Amniotic stem cell (primary cell): ENCODE data around the gene TVP23C.
"Not testable (repeated sequence)": the region's sequence is repeated elsewhere in the genome, so short reads cannot be mapped to it uniquely, and the experiment has no call there.

Experiments
- DNase-seq: peaks from one replicate; lab custom pipeline; 2025; lab: John Stamatoyannopoulos, UW

TVP23C gene

DNA sequence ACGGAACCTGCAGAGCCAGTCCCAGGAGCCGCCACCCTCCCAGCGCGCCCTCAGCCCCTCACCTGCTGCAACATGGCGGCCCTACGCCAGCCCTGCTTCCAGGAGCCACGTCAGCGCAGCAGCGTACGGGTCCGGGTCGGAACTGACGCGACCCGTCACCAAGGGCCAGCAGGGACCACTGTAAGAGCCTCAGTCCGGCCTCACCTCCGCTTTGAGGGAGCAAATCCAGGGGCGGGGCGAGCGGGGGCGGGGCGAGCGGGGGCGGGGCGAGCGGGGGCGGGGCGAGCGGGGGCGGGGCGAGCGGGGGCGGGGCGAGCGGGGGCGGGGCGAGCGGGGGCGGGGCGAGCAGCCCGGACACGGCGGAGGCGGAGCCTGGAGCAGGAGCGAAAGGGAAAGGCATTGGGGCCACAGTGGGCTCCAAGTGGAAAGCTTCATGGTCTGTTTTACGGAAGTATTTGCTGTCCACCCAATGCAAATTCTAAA lies at the start of gene TVP23C:
TVP23C (minus strand) TSS at position 109 of the 483 bp plus-strand sequence; CDS start at position 74, 35 bp downstream.
- DNase-seq: not testable (repeated sequence)

DNA sequence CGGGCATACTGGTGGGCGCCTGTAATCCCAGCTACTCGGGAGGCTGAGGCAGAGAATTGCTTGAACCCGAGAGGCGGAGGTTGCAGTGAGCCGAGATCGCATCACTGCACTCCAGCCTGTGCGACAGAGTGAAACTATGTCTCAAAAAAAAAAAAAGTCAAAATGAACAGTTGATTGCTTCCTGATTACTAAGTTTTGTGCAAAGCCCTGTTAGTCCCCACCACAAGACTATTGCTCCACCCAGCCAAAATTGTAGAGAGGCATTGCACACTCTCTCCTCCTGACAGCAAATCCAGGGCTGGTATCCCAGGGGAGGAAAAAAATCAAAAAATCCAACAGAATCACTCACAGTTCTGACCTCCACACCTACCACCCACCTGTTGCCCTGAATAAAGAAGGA lies 29.7 kb upstream of the TVP23C start:
- not testable (repeated sequence) for DNase-seq

DNA sequence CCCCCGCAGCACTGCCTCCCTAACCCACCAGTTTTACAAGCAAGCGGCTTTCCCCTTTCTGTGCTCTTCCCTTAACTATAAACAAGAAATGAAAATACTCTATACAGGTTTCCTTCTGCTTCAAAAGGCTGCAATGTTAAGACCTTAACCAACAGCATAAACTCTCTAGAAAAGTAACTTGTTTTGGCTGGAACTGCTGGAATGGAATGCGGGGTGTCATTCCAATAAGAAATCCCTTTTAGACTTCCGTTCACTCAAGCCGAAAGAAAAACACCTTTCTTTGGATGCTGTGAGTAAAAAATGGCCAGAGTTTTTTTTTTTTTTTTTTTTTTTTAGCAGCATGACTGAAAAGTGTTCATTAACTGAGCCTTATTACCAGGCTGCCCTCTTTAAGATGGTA lies 28.7 kb upstream of the TVP23C start:
- DNase-seq: not testable (repeated sequence)

- DNase-seq: not testable (repeated sequence)
Observed at GRCh38 chr17:15590844-15591243, 27.6 kb upstream of the TVP23C start.

DNA sequence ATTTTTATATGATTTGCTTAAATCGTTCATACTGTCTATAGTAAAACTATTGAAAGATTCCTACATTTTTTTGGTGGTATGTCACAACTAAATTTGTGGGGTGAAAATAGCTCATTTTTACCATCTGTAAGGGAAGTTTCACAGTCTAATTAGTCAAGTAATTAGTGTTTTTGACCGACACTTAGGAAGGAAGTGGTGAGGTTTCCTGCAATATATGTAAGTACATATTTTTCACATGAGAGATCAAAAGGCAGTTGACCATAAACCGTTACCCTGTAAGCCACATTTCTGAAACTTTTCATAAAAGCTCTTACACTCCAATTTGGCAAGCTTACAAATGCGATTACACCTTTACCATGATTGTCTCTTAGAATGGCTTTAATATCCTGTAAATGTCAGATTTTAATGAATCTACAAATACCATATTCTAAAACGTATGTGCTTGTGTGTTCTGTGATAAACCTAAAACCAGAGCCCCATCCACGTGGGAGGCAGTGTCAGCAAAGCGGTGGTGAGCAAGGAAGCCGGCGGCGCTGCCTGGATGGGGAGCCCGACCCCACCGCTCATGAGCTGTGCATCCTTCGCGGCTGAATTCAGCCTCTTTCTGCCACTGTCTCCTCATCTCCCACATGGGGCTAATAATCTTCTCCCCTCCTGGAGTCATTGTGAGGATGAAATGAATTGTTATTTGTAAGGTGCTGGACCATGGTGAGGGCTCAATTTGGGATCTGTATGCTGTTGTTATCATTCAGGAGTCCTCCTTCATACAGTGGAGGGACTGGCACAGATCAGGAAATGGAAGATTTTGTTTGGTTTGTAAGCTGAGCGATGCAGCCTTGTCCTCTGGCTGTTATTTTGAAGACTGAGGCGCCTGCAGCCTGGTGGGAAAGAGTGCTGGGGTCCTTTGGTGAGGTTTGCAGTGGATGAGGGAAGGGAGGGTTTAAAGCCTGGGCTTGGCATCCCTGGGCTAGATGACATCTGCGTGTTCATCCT lies 26.6 kb upstream of the TVP23C start:
- not testable (repeated sequence) for DNase-seq

GRCh38 chr17:15588017-15588416 lies 24.7 kb upstream of the TVP23C start:
- DNase-seq: not testable (repeated sequence)

DNA sequence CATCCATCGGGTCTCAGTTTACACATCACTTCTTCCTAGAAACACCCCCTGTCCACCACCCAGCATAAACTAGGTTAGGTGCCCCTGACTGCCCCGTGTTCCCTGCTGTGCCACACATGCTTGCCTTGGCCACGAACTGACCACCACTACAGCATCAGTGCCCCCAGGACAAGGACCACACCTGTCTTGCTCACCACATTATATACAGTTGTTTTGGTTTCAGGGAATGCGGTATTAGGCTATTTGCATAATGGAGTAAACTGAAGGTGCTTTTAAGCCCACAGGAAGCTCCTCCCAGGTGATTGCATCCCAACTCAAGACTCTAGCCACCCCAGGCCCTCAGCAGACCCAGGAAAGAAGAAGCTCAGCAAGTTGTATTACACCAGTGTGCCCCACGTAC lies 20.0 kb upstream of the TVP23C start:
- DNase-seq: not testable (repeated sequence)

- not testable (repeated sequence) for DNase-seq
Observed at GRCh38 chr17:15581462-15581861, 18.2 kb upstream of the TVP23C start.

GRCh38 chr17:15576848-15577247 lies 13.6 kb upstream of the TVP23C start:
- not testable (repeated sequence) for DNase-seq

- DNase-seq: not testable (repeated sequence)
Observed at GRCh38 chr17:15574660-15575059, 11.4 kb upstream of the TVP23C start.

GRCh38 chr17:15573870-15574269 lies 10.6 kb upstream of the TVP23C start:
- not testable (repeated sequence) for DNase-seq

- DNase-seq: not testable (repeated sequence)
Observed at GRCh38 chr17:15562613-15563374, 489 bp downstream of the TVP23C start.

GRCh38 chr17:15561439-15561838 lies 1.8 kb downstream of the TVP23C start:
- DNase-seq: not testable (repeated sequence)

DNA sequence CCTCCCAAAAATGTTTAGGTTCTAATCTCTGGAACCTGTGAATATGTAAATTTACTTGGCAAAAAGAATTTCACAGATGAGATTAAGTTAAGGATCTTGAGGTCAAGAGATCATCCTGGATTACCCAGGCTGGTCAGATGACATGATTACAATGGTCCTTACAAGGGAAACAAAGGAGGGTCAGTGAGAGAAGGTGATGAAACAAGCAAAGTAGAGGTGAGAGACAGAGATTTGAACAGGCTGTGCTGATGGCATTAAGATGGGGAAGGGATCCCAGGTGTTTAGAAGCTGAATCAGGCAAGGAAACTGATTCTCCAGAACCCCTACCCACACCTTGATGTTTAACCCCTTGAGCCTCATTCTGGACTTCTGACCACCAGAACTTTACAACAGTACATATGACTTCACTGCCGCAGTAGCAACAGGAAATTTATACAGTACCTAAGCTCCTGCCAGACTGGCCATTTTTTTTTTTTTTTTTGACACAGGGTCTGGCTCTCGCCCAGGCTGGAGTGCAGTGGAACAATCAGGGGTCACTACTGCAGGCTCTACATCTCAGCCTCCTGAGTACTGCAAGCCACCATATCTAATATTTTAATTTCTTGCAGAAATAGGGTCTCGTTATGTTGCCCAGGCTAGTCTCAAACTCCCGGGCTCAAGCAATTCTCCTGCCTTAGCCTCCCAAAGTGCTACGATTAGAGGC lies 4.7 kb downstream of the TVP23C start:
- not testable (repeated sequence) for DNase-seq

- not testable (repeated sequence) for DNase-seq
Observed at GRCh38 chr17:15557334-15557832, 5.9 kb downstream of the TVP23C start.

GRCh38 chr17:15552932-15553331 lies 10.4 kb downstream of the TVP23C start:
- DNase-seq: not testable (repeated sequence)

DNA sequence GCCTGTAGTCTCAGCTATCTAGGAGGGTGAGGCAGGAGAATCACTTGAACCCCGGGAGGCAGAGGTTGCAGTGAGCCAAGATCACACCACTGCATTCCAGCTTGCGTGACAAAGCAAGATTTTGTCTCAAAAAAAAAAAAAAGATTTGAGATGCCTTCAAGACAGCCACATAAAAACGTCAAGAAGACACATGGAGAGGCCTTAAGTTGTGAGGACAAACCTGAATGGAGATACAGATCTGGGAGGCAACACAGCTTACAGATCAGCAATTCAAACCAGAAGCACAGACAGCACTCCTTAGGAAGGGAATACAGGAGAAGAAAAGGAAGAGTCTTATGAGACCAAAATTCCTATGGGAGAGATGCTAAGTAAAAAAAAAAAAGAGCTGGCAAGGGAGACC lies 13.7 kb downstream of the TVP23C start:
- DNase-seq: not testable (repeated sequence)

DNA sequence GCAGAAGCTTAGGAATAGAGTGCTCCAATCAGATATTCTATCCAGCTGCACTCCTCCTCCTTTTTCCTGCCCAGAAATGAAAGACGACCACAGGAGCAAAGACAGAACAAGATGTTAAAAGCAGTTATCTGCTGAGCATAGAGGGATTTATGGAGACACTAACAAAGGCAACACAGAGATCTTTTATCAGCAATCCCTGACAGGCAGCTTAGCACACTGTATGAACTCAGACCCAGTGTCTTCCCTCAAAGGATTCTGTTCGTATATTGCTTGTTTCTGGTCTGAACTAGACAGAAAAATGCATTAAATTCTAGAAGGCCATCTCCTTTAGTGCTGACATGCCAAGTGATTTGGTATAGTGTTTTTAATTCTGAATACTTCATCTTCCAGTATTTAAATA lies 16.7 kb downstream of the TVP23C start:
- DNase-seq: not testable (repeated sequence)

GRCh38 chr17:15540371-15541219 lies 22.7 kb downstream of the TVP23C start:
- not testable (repeated sequence) for DNase-seq

GRCh38 chr17:15533122-15533521 lies 30.2 kb downstream of the TVP23C start:
- DNase-seq: not testable (repeated sequence)
